ENCODE data around the gene NEK1.
"Not testable (repeated sequence)": the region's sequence is repeated elsewhere in the genome, so short reads cannot be mapped to it uniquely, and the experiment has no call there.

Gene NEK1

DNA sequence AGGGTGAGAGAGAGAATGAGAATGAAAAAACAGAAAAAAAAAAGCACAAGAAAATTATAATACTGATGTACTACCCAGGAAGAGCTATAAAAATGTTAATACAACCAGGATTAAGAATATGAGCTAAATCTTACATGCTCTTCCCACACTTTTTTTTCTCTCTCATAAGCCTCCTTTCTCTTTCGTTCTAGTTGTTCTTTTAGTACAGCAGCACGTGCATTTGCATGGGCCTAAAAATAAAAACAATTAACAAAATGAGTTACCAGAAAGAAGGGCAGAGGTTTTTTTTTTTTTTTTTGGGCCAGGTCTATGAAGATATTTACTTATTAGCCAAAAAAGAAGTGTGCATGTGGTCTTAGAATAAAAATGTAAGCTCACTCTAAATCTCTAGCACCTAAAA, 105.5 kb downstream of the NEK1 start:
- no peak overlapping the region for H3K27ac ChIP-seq
- DNase-seq (ENCODE audit: low read depth, low spot score): no peak

- H3K27ac ChIP-seq; DNase-seq (ENCODE audit: low read depth, low spot score): not testable (repeated sequence)
These were observed 112.5 kb downstream of the NEK1 start for GRCh38 chr4:169499907-169500306.

DNA sequence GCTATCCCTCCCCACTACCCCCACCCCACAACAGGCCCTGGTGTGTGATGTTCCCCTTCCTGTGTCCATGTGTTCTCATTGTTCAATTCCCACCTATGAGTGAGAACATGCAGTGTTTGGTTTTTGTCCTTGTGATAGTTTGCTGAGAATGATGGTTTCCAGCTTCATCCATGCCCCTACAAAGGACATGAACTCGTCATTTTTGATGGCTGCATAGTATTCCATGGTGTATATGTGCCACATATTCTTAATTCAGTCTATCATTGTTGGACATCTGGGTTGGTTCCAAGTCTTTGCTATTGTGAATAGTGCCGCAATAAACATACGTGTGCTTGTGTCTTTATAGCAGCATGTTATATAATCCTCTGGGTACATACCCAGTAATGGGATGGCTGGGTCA, 118.1 kb downstream of the NEK1 start:
- DNase-seq (ENCODE audit: low read depth, low spot score); H3K27ac ChIP-seq: not testable (repeated sequence)

GRCh38 chr4:169493164-169493524, 119.2 kb downstream of the NEK1 start:
- H3K27ac ChIP-seq: no peak overlapping the region
- DNase-seq (ENCODE audit: low read depth, low spot score): no peak

- no peak for DNase-seq (ENCODE audit: low read depth, low spot score)
These were observed 119.8 kb downstream of the NEK1 start for GRCh38 chr4:169492436-169493163.

GRCh38 chr4:169491211-169491610, 121.2 kb downstream of the NEK1 start:
- no peak overlapping the region for H3K27ac ChIP-seq
- no peak for DNase-seq (ENCODE audit: low read depth, low spot score)

More at GRCh38 chr4:169492436-169493163, 119.8 kb downstream of the NEK1 start:
- H3K27ac ChIP-seq: no peak overlapping the region

DNA sequence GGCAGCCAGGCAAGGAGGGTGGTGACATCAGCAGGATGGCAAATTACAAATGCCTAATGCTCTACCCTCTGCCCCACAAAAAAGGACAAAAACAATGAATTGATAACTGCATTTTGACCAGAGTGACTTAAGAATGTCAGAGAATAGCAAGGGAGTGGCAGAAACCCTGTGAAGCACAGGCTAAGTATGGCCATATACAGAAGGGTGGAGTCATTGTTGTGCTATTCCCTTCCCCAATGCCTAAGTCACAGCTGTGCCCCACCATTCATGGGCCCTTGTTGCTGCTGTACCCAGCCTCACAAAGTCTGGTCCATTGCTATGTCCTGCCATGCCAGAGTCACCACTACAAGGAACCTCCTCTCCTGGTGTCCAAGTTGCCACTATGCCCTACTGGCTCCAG, 123.1 kb downstream of the NEK1 start:
- no peak overlapping the region for H3K27ac ChIP-seq
- DNase-seq (ENCODE audit: low read depth, low spot score): no peak

DNA sequence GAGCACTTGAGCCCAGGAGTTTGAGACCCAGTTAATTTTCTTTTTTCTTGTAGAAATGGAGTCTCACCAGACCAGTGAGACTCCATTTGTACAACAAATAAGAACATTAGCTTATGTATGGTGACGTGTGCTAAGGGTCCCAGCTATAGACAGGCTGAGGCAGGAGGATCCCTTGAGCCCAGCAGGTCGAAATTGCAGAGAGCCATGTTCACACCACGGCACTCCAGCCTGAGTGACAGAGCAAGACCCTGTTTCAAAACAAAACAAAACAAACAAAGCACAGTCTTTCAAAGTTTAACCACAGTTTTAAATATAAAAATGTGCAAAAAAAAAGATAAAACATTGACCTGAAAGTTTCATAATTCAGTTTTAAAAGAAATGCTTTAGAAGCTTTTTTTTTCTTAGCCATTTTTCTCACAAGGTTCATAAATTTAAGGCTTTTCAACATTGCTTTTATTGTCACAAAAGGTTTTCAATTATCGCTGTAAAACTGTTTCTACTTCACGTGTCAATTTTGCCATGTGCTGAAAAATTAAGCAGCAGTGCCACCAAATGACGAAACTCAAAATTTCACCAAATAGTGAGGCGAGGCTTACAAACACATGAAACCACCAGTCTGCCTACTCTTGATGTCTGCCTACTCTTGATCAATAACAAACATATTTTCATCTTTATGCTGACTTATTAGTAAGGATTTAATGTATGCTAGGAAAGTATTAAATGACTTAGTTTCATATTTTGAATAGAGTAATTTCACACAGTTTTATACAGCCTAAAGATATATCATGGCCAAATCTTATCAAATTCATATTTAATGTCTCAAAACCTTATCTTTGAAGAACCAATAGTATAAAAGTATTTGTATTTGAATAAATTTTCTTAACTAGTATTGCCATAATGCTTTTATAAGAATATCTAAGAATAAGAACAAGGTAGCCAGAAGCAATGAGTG, 126.3 kb downstream of the NEK1 start:
- no peak for DNase-seq (ENCODE audit: low read depth, low spot score)

GRCh38 chr4:169485086-169485485, 127.3 kb downstream of the NEK1 start:
- no peak overlapping the region for H3K27ac ChIP-seq
- DNase-seq (ENCODE audit: low read depth, low spot score): no peak

More for the DNA sequence above, 126.3 kb downstream of the NEK1 start:
- H3K27ac ChIP-seq: no peak overlapping the region

- no peak overlapping the region for H3K27ac ChIP-seq
- no peak for DNase-seq (ENCODE audit: low read depth, low spot score)
These were observed 127.9 kb downstream of the NEK1 start for GRCh38 chr4:169484485-169484884.

DNA sequence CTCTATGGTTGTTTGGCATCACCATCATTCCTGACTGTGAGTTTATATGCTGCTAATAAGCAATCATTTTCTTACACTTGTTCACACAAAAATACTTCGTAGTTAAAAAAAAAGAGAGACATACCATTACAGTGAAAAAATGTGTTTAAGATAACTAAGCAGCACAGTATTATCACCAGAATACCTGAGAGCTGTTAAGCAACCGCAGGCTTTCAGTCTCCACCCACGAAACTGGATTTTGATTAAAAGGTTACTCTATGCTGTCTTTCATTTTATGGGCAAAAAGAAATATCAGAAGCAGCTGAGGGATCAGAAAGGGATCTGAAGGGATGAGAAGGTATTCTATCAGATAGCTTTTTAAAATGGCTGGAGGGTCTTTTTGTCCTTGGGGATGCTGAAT, 148.3 kb downstream of the NEK1 start:
- no peak overlapping the region for H3K27ac ChIP-seq
- DNase-seq (ENCODE audit: low read depth, low spot score): no peak

DNA sequence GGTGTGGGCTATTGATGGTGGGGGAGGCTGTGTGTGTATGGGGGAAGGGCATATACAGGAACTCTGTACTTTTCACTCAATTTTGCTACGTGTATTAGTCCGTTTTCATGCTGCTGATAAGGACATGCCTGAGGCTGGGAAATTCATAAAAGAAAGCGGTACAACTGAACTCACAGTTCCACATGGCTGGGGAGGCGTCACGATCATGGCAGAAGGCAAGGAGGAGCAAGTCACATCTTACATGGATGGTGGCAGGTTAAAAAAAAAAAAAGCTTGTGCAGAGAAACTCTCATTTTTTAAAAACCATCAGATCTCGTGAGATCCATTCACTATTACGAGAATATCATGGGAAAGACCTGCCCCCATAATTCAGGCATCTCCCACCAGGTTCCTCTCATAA, 152.3 kb downstream of the NEK1 start:
- no peak overlapping the region for H3K27ac ChIP-seq
- no peak for DNase-seq (ENCODE audit: low read depth, low spot score)

- DNase-seq (ENCODE audit: low read depth, low spot score): no peak
- H3K27ac ChIP-seq: no peak overlapping the region
These were observed 153.8 kb downstream of the NEK1 start for GRCh38 chr4:169458575-169458974.

DNA sequence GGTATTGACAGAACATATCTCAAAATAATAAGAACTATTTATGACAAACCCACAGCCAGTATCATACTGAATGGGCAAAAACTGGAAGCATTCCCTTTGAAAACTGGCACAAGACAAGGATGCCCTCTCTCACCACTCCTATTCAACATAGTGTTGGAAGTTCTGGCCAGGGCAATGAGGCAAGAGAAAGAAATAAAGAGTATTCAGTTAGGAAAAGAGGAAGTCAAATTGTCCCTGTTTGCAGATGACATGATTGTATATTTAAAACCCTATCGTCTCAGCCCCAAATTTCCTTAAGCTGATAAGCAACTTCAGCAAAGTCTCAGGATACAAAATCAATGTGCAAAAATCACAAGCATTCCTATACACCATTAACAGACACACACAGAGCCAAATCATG, 159.7 kb downstream of the NEK1 start:
- DNase-seq (ENCODE audit: low read depth, low spot score); H3K27ac ChIP-seq: not testable (repeated sequence)

GRCh38 chr4:169448935-169449334, 163.4 kb downstream of the NEK1 start:
- H3K27ac ChIP-seq; DNase-seq (ENCODE audit: low read depth, low spot score): not testable (repeated sequence)

- DNase-seq (ENCODE audit: low read depth, low spot score): no peak
- no peak overlapping the region for H3K27ac ChIP-seq
These were observed 165.6 kb downstream of the NEK1 start for GRCh38 chr4:169446824-169447223.

GRCh38 chr4:169443748-169444147, 168.6 kb downstream of the NEK1 start:
- DNase-seq (ENCODE audit: low read depth, low spot score): no peak

GRCh38 chr4:169440446-169440845, 171.9 kb downstream of the NEK1 start:
- DNase-seq (ENCODE audit: low read depth, low spot score): no peak
- H3K27ac ChIP-seq: no peak overlapping the region

More at GRCh38 chr4:169443748-169444147, 168.6 kb downstream of the NEK1 start:
- H3K27ac ChIP-seq: no peak overlapping the region

GRCh38 chr4:169439244-169439643, 173.1 kb downstream of the NEK1 start:
- no peak overlapping the region for H3K27ac ChIP-seq
- no peak for DNase-seq (ENCODE audit: low read depth, low spot score)

- no peak overlapping the region for H3K27ac ChIP-seq
- DNase-seq (ENCODE audit: low read depth, low spot score): no peak
These were observed 174.3 kb downstream of the NEK1 start for GRCh38 chr4:169438057-169438480.

All from epithelial cell of prostate (primary cell).